ENCODE data around the gene ZNF805. TPM values are rescaled to one million over a fixed set of nuclear protein-coding genes. Genes with fewer than 3 reads are reported as not detected.
"Not testable (repeated sequence)": the region's sequence is repeated elsewhere in the genome, so short reads cannot be mapped to it uniquely, and the experiment has no call there.

ZNF805 gene
- total and polyA plus RNA-seq, 3 experiments from 2014 or later, result 4.0 to 11.7 (median 11.1) TPM

DNA sequence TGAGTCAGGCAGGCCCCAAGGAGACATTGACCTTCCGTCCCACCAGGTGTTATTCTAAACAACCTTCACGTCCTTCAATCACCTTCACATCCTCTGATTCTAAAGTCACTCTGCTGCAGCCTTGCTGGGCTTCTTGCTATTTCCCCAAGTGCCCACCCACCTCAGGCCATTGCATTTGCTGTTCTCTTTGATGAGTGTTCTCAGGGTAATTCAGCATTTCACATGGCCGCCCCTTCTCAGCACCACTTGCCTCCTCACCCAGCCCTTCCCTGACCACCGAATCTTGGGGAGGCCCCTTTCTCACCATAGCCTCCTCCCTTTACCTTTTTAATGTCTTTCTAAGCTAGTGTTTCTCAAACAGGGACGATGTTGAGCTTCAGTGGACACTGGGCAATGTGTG lies 4.6 kb downstream of the ZNF805 start:
- peaks cover 43% of the 10 kb centered on the region for H3K36me3 ChIP-seq (ENCODE audit: insufficient read depth, low read length)
- H3K36me3 Mint-ChIP-seq, result peaks cover 14 to 73% (median 34%) of the 10 kb centered on the region in 3 donors

DNA sequence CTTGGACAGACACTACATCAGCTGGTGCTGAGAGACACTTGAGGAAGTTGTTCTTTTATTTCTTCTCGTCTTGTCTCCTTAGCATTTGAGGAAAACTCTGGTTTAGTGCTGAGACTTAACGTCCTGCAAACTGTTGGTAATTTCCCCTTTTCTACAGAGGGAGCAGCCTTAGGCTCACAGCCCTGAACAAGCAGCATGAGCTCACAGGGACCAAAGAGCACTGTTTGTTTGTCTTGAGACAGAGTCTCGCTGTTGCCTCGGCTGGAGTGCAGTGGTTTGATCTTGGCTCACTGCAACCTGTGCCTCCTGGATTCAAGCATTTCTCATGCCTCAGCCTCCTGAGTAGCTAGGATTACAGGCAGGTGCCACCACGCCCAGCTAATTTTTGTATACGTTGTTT lies 5.5 kb downstream of the ZNF805 start:
- no peak overlapping the region for H3K27ac Mint-ChIP-seq
- no peak for DNase-seq
- H3K27me3 Mint-ChIP-seq, result no peaks in the 10 kb centered on the region
- Histone ChIP-seq H3K27ac (ENCODE audit: low read depth, low read length) (no peak overlapping the region), H3K27me3 (ENCODE audit: insufficient read depth, low read length, poor library complexity, severe bottlenecking) (no peaks in the 10 kb centered on the region), H3K9me3 (ENCODE audit: low read length) (no peaks in the 10 kb centered on the region), H3K4me1 (ENCODE audit: insufficient read depth, low read length) (peaks cover 22% of the 10 kb centered on the region), H3K36me3 (ENCODE audit: insufficient read depth, low read length) (peaks cover 48% of the 10 kb centered on the region), H3K4me3 (ENCODE audit: low read length) (no peak overlapping the region)
- CTCF ChIA-PET, result interaction anchor here (0.7 kb wide), 1 partner anchor 730 kb away, joined by 3 read pairs; no protein-coding TSS in a partner anchor
- peaks cover 28 to 39% (median 37%) of the 10 kb centered on the region in 3 donors for H3K4me1 Mint-ChIP-seq
- POLR2A ChIA-PET, result no interaction called here
- peaks cover 0 to 11% (median 0%) of the 10 kb centered on the region in 5 donors for H3K9me3 Mint-ChIP-seq
- no peak overlapping the region for H3K4me3 Mint-ChIP-seq
- peaks cover 21 to 77% (median 39%) of the 10 kb centered on the region in 3 donors for H3K36me3 Mint-ChIP-seq

More for the DNA sequence above, 4.6 kb downstream of the ZNF805 start:
- H3K27me3 Mint-ChIP-seq, result no peaks in the 10 kb centered on the region
- H3K9me3 ChIP-seq (ENCODE audit: low read length), result no peaks in the 10 kb centered on the region
- no peak overlapping the region for H3K4me3 ChIP-seq (ENCODE audit: low read length)
- H3K27me3 ChIP-seq (ENCODE audit: insufficient read depth, low read length, poor library complexity, severe bottlenecking), result no peaks in the 10 kb centered on the region
- no peak overlapping the region for H3K27ac ChIP-seq (ENCODE audit: low read depth, low read length)
- peaks cover 24% of the 10 kb centered on the region for H3K4me1 ChIP-seq (ENCODE audit: insufficient read depth, low read length)
- POLR2A ChIA-PET, result interaction anchor here (0.6 kb wide), 1 partner anchor 14 kb away, joined by 3 read pairs; no protein-coding TSS in a partner anchor
- peaks cover 0 to 5% (median 2%) of the 10 kb centered on the region in 5 donors for H3K9me3 Mint-ChIP-seq
- peaks cover 33 to 47% (median 38%) of the 10 kb centered on the region in 3 donors for H3K4me1 Mint-ChIP-seq
- no peak for DNase-seq
- CTCF ChIA-PET, result no interaction called here
- no peak overlapping the region for H3K4me3 Mint-ChIP-seq
- no peak overlapping the region for H3K27ac Mint-ChIP-seq

DNA sequence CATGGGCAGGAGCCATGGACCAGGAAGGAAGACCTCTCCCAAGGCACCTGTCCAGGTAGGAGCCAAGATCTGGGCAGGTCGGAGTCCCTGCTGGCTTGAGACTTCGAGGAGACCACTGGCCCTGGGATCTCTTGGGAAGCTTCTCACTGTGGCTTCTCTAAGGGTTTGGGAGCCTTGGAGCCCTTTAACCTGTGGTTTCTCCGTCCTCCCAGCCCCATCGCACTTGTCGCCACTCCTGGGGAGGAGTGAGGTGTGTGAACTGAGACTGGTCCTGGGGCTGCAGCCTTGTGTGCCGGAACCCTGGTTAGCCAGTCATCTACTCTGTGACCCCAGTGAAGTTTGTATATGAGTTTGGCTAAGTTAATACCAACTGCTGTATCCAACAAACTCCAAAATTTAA lies 8.2 kb downstream of the ZNF805 start:
- Mint-ChIP-seq H3K36me3 (peaks cover 39 to 94% (median 58%) of the 10 kb centered on the region in 3 donors), H3K9me3 (peaks cover 0 to 37% (median 2%) of the 10 kb centered on the region in 5 donors), H3K27ac (peak overlapping the region in 1 of 8 donors; percentile 47), H3K4me1 (peaks cover 5 to 12% (median 10%) of the 10 kb centered on the region in 3 donors), H3K4me3 (no peak overlapping the region), H3K27me3 (no peaks in the 10 kb centered on the region)
- no peaks in the 10 kb centered on the region for H3K4me1 ChIP-seq (ENCODE audit: insufficient read depth, low read length)
- DNase-seq, result no peak
- H3K4me3 ChIP-seq (ENCODE audit: low read length), result no peak overlapping the region
- H3K27ac ChIP-seq (ENCODE audit: low read depth, low read length), result no peak overlapping the region
- ChIA-PET CTCF (no interaction called here), POLR2A (no interaction called here)
- no peaks in the 10 kb centered on the region for H3K27me3 ChIP-seq (ENCODE audit: insufficient read depth, low read length, poor library complexity, severe bottlenecking)
- H3K36me3 ChIP-seq (ENCODE audit: insufficient read depth, low read length), result peaks cover 68% of the 10 kb centered on the region
- peaks cover 7% of the 10 kb centered on the region for H3K9me3 ChIP-seq (ENCODE audit: low read length)

DNA sequence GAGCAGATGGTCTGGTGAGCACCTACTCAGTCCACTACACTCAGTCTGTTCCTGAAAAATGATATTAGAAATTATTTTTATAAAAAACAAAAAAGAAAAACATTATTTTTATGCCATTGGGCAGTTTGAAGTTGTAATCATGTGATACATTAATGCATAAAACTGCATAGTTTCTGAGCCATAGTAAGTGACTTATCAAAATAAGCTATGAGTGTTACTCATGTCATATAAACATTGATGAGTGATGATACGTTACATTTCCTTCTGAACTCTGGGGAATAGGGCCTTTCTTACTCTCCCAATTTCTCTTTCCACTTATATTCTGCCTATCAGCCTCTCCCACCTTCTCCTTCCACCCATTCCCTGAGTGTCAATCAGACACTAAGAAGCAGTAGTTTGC lies 8.9 kb downstream of the ZNF805 start:
- Mint-ChIP-seq H3K27ac (no peak overlapping the region), H3K4me1 (peaks cover 3 to 9% (median 8%) of the 10 kb centered on the region in 3 donors), H3K27me3 (no peaks in the 10 kb centered on the region), H3K36me3 (peaks cover 40 to 94% (median 65%) of the 10 kb centered on the region in 3 donors), H3K4me3 (no peak overlapping the region), H3K9me3 (peaks cover 0 to 40% (median 2%) of the 10 kb centered on the region in 5 donors)
- DNase-seq, result no peak
- Histone ChIP-seq H3K36me3 (ENCODE audit: insufficient read depth, low read length) (peaks cover 69% of the 10 kb centered on the region), H3K27ac (ENCODE audit: low read depth, low read length) (no peak overlapping the region), H3K4me1 (ENCODE audit: insufficient read depth, low read length) (no peaks in the 10 kb centered on the region), H3K27me3 (ENCODE audit: insufficient read depth, low read length, poor library complexity, severe bottlenecking) (no peaks in the 10 kb centered on the region), H3K4me3 (ENCODE audit: low read length) (no peak overlapping the region), H3K9me3 (ENCODE audit: low read length) (peaks cover 14% of the 10 kb centered on the region)
- ChIA-PET CTCF (no interaction called here), POLR2A (no interaction called here)

DNA sequence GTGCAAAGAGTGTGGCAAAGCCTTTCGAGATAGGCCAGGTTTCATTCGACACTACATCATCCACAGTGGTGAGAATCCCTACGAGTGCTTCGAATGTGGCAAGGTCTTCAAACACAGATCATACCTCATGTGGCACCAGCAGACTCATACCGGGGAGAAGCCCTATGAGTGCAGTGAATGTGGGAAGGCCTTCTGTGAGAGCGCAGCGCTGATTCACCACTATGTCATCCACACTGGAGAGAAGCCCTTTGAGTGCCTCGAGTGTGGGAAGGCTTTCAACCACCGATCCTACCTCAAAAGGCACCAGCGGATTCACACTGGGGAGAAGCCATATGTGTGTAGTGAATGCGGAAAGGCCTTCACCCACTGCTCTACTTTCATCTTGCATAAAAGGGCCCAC lies 13.3 kb downstream of the ZNF805 start:
- H3K4me3 Mint-ChIP-seq; DNase-seq; H3K27me3 Mint-ChIP-seq; H3K27me3 ChIP-seq (ENCODE audit: insufficient read depth, low read length, poor library complexity, severe bottlenecking); POLR2A ChIA-PET; H3K4me3 ChIP-seq (ENCODE audit: low read length); H3K4me1 ChIP-seq (ENCODE audit: insufficient read depth, low read length); H3K27ac Mint-ChIP-seq; CTCF ChIA-PET; H3K27ac ChIP-seq (ENCODE audit: low read depth, low read length): not testable (repeated sequence)
- Mint-ChIP-seq H3K4me1 (peaks cover 5 to 12% (median 7%) of the 10 kb centered on the region in 3 donors), H3K9me3 (peaks cover 0 to 70% (median 9%) of the 10 kb centered on the region in 5 donors), H3K36me3 (peaks cover 45 to 83% (median 79%) of the 10 kb centered on the region in 3 donors)
- peaks cover 38% of the 10 kb centered on the region for H3K36me3 ChIP-seq (ENCODE audit: insufficient read depth, low read length)
- peaks cover 19% of the 10 kb centered on the region for H3K9me3 ChIP-seq (ENCODE audit: low read length)

DNA sequence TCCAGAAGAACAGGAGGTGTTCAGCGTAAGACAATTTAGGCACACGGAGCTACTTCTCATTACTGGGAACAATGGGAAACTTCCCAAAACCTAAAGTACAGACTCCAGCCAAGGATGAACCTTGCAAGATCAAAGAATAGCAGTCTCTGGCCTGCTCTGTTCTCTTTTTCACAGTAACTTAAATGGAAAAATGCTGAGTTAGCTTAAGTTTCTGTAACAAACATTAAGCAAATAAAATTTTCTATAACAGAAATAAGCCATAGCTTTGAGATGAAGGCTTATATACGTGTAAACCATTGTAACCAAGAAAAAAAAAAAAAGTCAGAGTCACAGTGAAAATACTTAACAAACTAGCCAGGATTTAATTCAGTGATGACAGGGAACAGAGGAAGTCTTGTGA lies 21.6 kb downstream of the ZNF805 start:
- Mint-ChIP-seq H3K4me3 (no peak overlapping the region), H3K9me3 (peaks cover 0 to 68% (median 17%) of the 10 kb centered on the region in 5 donors), H3K27ac (no peak overlapping the region), H3K36me3 (peaks cover 28 to 64% (median 44%) of the 10 kb centered on the region in 3 donors), H3K4me1 (peaks cover 5 to 16% (median 7%) of the 10 kb centered on the region in 3 donors), H3K27me3 (no peaks in the 10 kb centered on the region)
- POLR2A ChIA-PET, result no interaction called here
- H3K36me3 ChIP-seq (ENCODE audit: insufficient read depth, low read length), result no peaks in the 10 kb centered on the region
- no peak overlapping the region for H3K4me3 ChIP-seq (ENCODE audit: low read length)
- H3K4me1 ChIP-seq (ENCODE audit: insufficient read depth, low read length), result no peaks in the 10 kb centered on the region
- no peaks in the 10 kb centered on the region for H3K9me3 ChIP-seq (ENCODE audit: low read length)
- no peak overlapping the region for H3K27ac ChIP-seq (ENCODE audit: low read depth, low read length)
- DNase-seq, result no peak
- H3K27me3 ChIP-seq (ENCODE audit: insufficient read depth, low read length, poor library complexity, severe bottlenecking), result no peaks in the 10 kb centered on the region
- CTCF ChIA-PET, result no interaction called here

DNA sequence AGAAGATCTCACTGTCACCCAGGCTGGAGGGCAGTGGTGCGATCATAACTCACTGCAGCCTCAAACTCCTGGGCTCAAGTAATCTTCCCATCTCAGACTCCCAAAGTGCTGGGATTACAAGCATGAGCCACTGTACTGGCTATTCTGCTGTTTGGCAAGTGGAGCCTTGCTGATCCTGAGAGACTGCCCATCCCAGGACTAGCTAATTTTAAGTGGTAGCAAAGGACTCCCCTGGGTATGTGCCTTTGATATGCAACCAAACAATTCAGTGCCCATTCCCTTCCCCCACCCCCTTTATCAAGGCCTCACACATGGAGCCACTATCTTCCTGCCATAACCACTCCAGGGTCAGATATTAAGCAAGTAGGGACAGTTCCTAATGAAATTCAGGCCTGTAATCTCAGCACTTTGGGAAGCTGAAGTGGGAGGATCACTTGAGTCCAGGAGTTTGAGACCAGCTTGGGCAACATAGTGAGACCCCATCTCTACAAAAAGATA lies 22.9 kb downstream of the ZNF805 start:
- Histone ChIP-seq H3K36me3 (ENCODE audit: insufficient read depth, low read length) (no peaks in the 10 kb centered on the region), H3K4me3 (ENCODE audit: low read length) (no peak overlapping the region), H3K4me1 (ENCODE audit: insufficient read depth, low read length) (no peaks in the 10 kb centered on the region), H3K27ac (ENCODE audit: low read depth, low read length) (no peak overlapping the region), H3K9me3 (ENCODE audit: low read length) (no peaks in the 10 kb centered on the region), H3K27me3 (ENCODE audit: insufficient read depth, low read length, poor library complexity, severe bottlenecking) (no peaks in the 10 kb centered on the region)
- Mint-ChIP-seq H3K9me3 (peaks cover 0 to 66% (median 14%) of the 10 kb centered on the region in 5 donors), H3K27me3 (no peaks in the 10 kb centered on the region), H3K36me3 (peaks cover 24 to 68% (median 43%) of the 10 kb centered on the region in 3 donors), H3K4me3 (no peak overlapping the region), H3K27ac (no peak overlapping the region), H3K4me1 (peaks cover 3 to 16% (median 3%) of the 10 kb centered on the region in 3 donors)
- DNase-seq, result no peak
- POLR2A ChIA-PET, result no interaction called here
- CTCF ChIA-PET, result interaction anchor here (1.2 kb wide), 1 partner anchor 13 kb away, joined by 4 read pairs; no protein-coding TSS in a partner anchor

DNA sequence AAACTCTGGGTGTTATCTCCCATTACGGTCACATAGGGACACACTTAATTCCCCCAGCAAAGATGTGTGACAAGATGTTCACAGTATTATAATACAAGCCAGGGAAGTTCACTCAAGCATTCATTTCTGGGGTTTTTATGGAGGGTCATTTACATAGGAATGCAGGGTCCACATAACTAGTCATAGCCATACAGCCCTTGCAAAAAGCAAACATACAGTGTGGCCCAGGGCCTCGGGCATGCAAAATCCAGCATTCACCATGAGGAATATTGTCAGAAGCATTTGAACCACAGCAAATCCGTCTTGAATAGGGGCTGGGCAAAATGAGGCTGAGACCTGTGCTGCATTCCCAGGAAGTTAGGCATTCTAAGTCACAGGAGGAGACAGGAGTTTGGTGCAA lies 26.9 kb downstream of the ZNF805 start:
- Mint-ChIP-seq H3K27ac (no peak overlapping the region), H3K4me3 (no peak overlapping the region), H3K27me3 (no peaks in the 10 kb centered on the region), H3K36me3 (peaks cover 14 to 51% (median 32%) of the 10 kb centered on the region in 3 donors), H3K4me1 (peaks cover 0 to 16% (median 0%) of the 10 kb centered on the region in 3 donors), H3K9me3 (peaks cover 0 to 36% (median 4%) of the 10 kb centered on the region in 5 donors)
- Histone ChIP-seq H3K36me3 (ENCODE audit: insufficient read depth, low read length) (no peaks in the 10 kb centered on the region), H3K9me3 (ENCODE audit: low read length) (no peaks in the 10 kb centered on the region), H3K4me3 (ENCODE audit: low read length) (no peak overlapping the region), H3K4me1 (ENCODE audit: insufficient read depth, low read length) (no peaks in the 10 kb centered on the region), H3K27ac (ENCODE audit: low read depth, low read length) (no peak overlapping the region), H3K27me3 (ENCODE audit: insufficient read depth, low read length, poor library complexity, severe bottlenecking) (no peaks in the 10 kb centered on the region)
- CTCF ChIA-PET, result no interaction called here
- DNase-seq, result no peak
- POLR2A ChIA-PET, result no interaction called here
